GM19397 (cell line): ENCODE measurements around the gene RANBP10.
"Not testable (repeated sequence)": the region's sequence is repeated elsewhere in the genome, so short reads cannot be mapped to it uniquely, and the experiment has no call there.

Experiments used
- ATAC-seq: cut with Tn5 transposase; IDR thresholded peaks from one replicate; pipeline ENCODE4 v1.9.1; 2021; ENCODE audit warnings: mild to moderate bottlenecking, moderate library complexity; ENCODE audit not compliant: unreplicated experiment

The RANBP10 gene

GRCh38 chr16:67719048-67719777, 87.1 kb downstream of the RANBP10 start, which contains the start of gene GFOD2:
Gene GFOD2, minus strand, starts transcription at chr16:67719316. Its CDS starts 33,601 bp downstream, at chr16:67685715.
- peak; percentile 87 for ATAC-seq

- ATAC-seq, result peak; percentile 12
Observed at GRCh38 chr16:67718668-67719047, 87.7 kb downstream of the RANBP10 start.

GRCh38 chr16:67716097-67716496, 90.3 kb downstream of the RANBP10 start:
- ATAC-seq, result no peak

GRCh38 chr16:67714522-67714921, 91.8 kb downstream of the RANBP10 start:
- no peak for ATAC-seq

GRCh38 chr16:67713647-67714273, 92.6 kb downstream of the RANBP10 start:
- no peak for ATAC-seq

GRCh38 chr16:67710607-67711006, 95.8 kb downstream of the RANBP10 start:
- no peak for ATAC-seq

GRCh38 chr16:67709050-67709449, 97.3 kb downstream of the RANBP10 start:
- ATAC-seq, result no peak

GRCh38 chr16:67708368-67708771, 98.0 kb downstream of the RANBP10 start:
- ATAC-seq, result no peak

- no peak for ATAC-seq
Observed at GRCh38 chr16:67707790-67708189, 98.6 kb downstream of the RANBP10 start.

GRCh38 chr16:67707210-67707609, 99.2 kb downstream of the RANBP10 start:
- ATAC-seq, result no peak

GRCh38 chr16:67704110-67704509, 102.2 kb downstream of the RANBP10 start:
- ATAC-seq, result no peak

GRCh38 chr16:67703626-67704025, 102.7 kb downstream of the RANBP10 start:
- no peak for ATAC-seq

- no peak for ATAC-seq
Observed at GRCh38 chr16:67702130-67702529, 104.2 kb downstream of the RANBP10 start.

GRCh38 chr16:67701420-67701819, 104.9 kb downstream of the RANBP10 start:
- no peak for ATAC-seq

GRCh38 chr16:67699265-67699664, 107.1 kb downstream of the RANBP10 start:
- ATAC-seq, result no peak

- ATAC-seq, result no peak
Observed at GRCh38 chr16:67697422-67698185, 108.8 kb downstream of the RANBP10 start.

GRCh38 chr16:67694611-67695010, 111.7 kb downstream of the RANBP10 start:
- no peak for ATAC-seq

- not testable (repeated sequence) for ATAC-seq
Observed at GRCh38 chr16:67693517-67694285, 112.7 kb downstream of the RANBP10 start.

GRCh38 chr16:67685388-67686112, 120.8 kb downstream of the RANBP10 start:
- no peak for ATAC-seq

GRCh38 chr16:67683767-67684166, 122.6 kb downstream of the RANBP10 start:
- no peak for ATAC-seq
